HG03025 (cell line): ENCODE data around the gene TSPAN14.

Experiments used
- ATAC-seq: cut with Tn5 transposase; IDR thresholded peaks from one replicate; pipeline ENCODE4 v1.9.1; 2021; ENCODE audit warnings: mild to moderate bottlenecking, moderate library complexity; ENCODE audit not compliant: unreplicated experiment, low FRiP score

The TSPAN14 gene

DNA sequence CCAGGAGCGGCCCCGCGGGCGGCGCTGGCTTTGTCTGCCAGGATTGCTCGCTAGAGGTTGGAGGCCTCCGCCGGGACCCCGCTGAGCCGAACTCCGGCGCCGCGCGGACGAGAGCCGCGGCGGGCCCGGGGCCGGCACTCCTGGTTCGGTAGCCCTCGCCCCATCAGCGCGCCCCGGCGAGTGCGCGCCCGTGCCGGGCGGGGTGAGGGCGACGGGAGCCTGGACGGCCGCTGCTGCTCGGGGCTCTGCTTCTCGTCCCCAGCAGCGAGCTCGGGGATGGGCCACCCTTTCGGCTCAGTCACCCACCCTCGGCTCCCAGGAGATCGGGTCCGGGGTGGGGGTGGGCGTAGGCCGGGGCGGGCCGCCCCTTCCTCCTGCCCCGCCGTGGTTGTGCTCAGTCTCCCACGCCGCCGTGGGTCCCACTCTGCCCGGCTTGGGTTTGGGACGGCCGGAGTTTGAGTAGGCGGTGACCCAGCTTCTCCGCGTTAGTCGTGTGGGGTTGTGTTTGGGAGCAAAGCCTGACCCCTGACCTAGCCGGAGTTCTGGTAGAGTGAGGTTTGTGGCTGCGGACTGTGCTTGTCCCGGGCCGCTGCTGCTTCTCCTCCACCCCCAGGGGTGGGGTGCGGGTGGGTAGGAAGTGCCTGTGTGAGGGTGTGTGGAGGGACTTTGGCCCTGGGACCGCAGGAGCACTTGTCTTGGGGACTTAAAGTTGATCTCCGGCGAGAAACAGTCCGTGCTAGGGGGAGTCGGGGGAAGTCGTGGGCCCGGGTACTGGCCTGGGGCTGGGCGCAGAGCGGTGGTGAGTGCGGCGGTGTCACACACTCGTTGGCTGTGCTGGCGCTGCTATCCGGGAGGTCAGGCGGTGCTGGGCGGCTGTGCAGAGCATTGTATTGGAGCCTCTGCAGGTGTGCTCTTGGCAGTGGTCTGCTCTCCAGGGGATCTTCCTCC, 677 bp downstream of the TSPAN14 start:
- ATAC-seq = peak; percentile 22

DNA sequence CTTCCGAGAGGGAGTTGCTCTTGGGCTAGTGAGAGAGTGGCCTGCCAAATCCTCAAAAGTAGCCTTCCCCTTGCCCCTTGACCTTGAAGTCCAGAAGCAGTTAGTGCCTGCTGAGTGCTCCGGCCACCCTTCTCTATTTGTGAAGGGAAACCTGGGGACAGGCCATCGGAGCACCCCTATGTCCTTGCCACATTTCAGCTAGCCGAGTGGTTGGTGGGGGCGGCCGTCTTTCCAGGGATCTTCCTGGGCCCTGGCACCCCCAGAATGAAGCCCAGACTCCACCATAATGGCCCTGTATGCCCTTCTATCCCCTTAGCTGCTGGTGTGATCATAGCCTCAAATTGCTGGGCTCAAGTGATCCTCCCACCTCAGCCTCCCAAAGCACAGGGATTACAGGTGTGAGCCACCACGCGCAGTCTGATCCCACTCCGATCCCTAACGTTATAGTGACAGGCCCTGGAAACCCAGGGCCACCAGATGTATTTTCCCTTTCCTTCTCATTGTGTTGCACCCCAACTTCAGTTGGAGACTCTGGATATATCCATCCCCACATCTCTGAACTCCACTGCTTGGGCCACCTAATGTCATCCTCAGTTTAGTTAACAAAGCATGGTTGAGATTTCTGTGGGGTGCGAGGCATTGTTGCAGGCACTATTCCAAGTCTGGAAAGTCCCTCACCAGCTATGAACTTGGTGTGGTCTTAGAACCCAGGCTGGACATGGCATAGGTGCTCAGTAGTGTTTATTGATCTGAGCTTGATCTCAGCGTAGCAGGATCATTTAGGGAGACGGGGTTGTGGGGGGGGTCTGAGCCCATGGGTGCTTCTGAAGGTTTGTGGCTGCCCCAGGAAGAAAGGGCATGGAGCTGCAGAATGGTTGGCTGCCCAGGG, 1.6 kb downstream of the TSPAN14 start:
- ATAC-seq = no peak

DNA sequence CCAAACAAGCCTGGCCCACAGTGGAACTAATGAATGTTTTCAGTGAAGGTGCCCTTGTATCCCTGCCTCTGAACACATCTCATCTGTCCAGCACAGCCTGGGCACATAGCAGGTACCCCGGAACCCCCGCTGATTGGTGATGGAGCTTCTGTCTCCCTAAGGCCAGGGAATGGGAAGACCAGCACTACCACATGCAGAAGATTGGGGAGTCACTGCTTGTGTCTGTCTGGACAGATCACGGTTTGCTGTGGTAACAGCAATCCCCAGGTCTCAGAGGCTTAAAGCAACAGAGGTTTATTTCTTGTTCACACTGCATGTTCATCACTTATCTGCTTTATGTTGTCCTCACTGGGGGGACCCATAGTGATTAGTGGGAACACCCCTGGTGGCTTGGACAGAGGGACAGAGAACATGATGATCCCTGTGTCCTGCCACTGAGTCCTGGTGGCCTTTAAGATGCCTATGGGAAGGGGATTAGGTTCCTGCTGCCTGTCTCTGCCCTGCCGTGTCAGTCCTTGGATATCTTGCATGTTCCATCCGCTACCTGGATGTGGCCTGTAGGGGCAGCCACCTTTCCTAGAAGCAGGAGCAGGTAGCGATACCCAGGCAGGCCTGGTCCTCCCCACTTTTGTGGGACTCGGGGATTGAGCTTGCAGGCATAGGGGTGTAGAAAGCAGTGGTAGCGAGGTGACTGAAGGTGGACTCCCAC, 3.6 kb downstream of the TSPAN14 start:
- no peak for ATAC-seq

- no peak for ATAC-seq
Measured at GRCh38 chr10:80458263-80458625, 4.1 kb downstream of the TSPAN14 start.

GRCh38 chr10:80458638-80459037, 4.5 kb downstream of the TSPAN14 start:
- no peak for ATAC-seq

GRCh38 chr10:80459047-80459865, 5.1 kb downstream of the TSPAN14 start:
- ATAC-seq = peak; percentile 39

DNA sequence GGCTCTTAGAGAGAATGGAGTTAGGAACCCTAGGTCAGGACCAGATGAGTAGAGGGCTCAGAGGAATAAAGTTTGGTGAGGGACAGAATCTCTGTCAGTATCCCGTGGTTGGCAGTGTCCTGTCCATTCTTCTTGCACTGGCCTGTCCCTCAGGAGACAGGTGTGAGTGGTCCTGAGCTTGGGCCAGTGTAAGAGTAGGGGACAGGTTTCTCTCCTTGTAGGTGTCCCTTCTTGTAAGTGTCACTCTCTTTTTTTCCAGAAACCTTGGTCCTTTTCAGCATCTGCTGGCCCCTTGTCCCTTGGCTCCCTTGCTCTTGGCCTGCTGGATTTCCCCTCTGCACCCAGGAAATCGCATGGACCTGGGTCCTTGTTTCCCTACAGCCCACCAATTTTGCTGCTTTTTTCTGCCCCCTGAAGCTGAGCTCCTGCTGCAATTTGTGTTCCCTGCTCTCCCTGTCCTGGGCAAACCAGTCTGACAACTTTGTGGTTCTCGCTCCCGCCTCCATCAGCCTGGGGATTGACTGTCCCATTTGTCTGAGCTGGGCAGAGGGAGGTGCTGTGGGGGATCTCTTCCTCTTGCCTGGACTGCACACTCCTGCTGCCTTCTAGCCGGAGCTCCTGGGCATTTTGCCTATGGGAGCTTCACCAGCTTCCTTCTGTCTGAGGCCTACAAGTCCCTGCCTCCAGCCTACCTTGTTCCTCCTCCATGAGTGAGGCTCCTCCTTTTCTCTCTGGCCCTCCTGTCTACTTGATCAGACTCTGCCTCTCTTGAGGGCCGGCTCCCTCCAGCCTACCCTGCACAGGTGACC, 6.5 kb downstream of the TSPAN14 start:
- no peak for ATAC-seq

DNA sequence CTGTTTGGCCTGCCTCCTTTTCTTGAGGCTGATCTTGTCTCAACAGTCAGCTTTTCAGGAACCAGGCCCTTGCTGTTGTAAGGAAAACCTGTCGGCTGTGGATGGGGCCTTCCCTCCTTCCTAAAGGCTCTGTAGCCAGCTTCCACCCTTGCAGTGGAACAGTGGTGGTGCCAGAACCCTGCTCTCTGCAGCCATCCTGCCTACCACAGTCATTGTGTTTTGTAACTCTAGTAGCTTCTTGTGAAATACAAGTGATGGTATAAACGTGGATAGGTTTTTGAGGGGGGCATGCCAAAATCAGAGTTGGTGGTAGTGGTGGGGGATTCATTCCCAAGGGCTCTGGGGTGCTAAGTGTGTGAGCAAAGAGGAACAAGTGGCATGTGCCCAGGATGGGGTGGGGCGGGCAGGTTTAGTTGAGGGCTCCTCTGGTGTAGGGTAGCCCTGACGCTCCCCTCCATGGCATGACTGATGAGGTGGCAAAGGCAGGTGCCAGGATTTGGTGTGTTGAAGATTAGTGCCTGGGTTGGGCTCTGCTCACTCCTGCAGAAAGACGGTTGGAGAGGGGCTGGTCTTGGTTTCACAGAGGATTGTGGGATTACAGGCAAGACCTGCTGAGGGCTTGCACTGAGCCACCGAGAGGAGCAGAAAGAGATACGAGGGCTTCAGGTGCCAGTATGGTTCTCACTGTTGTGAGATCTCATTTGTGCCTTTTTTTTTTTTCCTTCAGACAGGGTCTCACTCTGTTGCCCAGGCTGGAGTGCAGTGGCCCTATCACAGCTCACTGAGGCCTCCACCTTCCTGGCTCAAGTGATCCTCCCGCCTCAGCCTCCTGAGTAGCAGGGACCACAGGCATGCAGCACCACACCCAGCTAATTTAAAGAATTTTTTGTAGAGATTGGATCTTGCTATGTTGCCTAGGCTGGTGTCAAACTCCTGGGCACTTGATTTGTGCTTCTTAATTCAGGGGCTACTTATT, 7.4 kb downstream of the TSPAN14 start:
- no peak for ATAC-seq

DNA sequence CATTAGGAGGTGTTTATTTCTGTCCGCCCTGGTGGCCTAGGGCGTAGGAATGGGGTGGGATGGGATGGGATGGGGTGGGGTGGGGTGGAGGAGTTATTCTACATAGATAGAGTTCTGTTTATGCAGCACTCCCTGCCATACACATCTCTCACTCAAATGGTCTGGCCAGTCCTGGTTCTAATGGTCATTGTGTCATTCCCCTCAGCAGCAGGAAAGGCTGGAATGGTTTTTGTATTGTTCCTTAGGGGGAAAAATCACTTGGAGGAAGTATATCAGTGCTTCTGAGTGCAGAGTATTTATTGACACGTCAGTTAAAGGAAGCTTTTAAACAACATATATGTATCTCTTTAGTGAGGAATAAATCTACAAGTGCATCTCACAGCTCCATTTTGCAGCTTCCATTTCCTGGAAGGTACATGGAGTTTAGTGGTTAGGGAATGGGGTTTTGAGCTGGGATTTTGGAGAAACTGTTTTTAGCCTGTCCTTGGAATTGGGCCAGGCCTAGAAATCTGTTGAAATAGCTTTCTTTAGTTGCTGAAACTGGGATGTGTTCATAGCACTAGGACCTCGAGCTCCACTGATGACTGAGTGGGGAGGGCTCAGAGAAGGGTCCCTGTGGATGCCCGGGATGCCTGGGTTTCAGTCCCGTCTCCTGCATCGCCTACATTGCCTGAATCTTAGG, 8.3 kb downstream of the TSPAN14 start:
- ATAC-seq = no peak

DNA sequence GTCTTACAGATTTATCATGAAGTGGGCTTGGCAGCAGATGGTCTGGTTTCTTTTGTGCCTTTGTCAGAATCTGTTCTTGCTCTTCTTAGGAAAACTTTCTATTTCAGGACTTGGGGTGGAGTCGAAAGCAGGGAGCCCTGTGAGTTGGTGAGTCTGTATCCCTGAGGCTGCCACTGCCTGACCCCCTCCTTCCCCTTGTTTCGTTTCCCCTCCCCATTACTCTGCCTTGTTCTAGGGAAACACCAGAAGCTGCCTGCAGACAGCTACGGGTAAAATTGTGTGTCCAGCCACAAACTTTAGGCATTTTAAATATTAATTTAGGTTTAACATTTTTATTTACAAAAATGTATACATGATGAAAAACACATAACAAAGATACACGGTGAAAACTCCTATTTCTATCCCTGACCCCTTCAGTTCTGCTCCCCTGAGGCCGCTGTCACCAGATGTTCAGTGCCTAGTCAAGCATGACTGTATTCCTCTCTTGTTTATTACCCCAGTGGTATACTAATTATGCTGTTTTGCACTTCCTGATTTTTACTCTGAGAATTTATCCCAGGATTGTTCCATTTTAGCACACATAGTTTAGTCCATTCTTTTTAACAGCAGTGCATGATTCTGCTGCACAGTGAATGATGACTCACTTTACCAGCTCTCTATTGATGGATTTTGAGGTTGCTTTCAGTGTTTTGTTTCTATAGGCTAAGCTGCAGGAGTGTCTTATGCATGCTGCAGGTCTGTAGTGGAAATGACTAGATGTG, 9.1 kb downstream of the TSPAN14 start:
- ATAC-seq = no peak

DNA sequence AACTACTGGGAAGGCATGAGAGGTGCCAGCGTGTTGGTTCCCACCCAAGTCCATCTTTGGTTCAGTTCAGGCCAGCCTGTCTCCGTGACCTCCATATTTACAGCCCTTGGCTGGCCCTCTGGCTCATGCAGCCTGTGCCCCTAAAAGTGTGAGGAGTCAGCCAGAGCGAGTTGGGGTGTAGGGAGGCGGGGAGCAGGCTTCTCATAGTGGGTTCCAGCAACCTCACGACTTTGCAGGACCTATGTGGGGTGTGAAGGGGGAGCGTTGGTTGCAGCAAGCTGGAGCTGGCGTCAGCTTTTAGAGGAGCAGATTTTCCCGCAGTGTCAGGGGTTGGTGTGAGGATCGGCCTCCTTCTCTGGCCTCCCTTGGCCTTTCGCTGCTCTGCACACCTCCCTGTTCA, 9.8 kb downstream of the TSPAN14 start:
- ATAC-seq = no peak

DNA sequence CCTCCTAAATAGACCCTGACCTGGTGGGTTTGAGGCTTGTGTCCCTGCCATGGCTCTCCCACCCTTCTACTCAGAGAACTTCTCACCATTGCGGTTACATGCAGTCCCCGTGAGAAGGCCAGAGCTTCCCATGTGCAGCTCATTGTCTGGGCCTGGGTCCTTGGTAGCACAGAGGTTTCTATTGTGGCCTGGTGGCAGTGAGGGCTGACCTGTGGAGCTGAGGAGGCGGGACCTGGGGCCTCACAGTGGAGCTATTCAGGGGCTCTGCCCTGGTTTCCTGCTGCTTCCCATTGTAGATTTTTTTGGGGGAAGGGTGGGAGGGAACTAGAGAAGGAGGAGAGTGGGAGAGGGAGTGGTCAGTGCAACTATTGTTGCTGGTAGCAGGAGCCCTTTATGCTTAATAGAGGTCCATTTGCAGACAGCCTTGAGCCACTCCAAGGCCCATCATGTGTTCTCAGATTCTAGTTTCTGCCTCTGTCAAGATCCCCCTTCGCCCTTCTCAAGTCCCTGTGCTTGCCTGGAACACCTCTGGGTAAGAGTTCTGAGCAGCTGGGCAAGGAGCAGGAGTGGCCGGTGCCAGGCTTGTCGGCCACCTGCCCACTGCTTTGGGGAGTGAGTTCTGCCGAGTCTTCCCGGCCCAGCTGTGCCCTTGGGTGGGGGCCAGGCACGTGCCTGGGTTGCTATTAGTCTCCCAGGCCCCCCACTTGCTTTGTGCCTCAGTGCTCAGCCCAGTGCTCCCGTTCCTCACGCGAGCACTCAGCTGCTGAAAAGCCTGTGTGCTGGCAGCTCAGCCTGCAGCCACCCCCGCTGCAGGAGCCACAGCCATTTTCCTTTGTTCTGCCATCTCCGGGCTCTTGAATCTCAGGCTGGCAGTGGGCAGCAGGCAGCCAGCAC, 10.7 kb downstream of the TSPAN14 start:
- no peak for ATAC-seq

GRCh38 chr10:80465451-80465835, 11.3 kb downstream of the TSPAN14 start:
- ATAC-seq = no peak

- ATAC-seq = no peak
Measured at GRCh38 chr10:80465839-80466590, 11.9 kb downstream of the TSPAN14 start.

DNA sequence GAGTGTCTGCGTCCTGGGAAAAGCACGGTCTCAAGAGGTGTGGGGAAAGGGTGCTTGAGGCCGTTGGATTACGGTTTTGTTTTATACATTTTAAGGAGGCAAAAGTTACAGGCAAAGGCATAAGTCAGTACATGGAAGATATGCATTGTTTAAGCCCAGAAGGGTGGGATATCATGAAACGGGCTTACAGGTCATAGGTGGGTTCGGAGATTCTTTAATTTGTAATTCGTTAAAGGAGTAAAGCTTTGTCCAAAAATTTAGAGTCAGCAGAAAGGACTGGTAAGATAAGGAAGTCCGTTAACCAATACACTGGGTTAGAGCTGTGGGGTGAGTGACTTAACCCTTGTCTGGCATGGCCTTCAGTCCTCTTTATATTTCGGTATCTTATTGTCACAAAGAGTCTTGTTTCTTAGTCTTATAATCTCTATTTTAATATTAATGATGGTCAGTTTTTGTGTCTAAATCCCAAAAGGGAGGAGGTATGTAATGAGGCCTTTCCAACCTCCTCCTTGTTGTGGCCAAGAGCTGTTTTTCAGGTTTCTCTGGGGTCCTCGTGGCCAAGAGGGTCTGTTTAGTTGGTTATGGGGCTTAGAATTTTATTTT, 12.7 kb downstream of the TSPAN14 start:
- no peak for ATAC-seq
